Ovary (tissue), 3 donors: Measurements from ENCODE around the gene NUBPL.

Experiments
- CTCF ChIP-seq, 3 donors: fragments of 450-650 bp in 2 of 3; fragments of 200-600 bp in 1 of 3; IDR thresholded peaks; one replicate each; pipeline versions ENCODE4 v1.5.1 to v1.8.0; 2016 to 2022; ENCODE audit warnings: antibody characterized with exemption in 3 of 3, mild to moderate bottlenecking in 1 of 3
- EP300 ChIP-seq: sonication (generic); formaldehyde crosslinking; IDR thresholded peaks from one replicate; pipeline ENCODE4 v1.6.1; 2017; ENCODE audit warnings: antibody characterized with exemption
- POLR2A ChIP-seq: fragments of 450-650 bp; IDR thresholded peaks from one replicate; pipeline ENCODE4 v1.6.1; 2017; ENCODE audit warnings: antibody characterized with exemption, mild to moderate bottlenecking, moderate library complexity
- donor health status: DM: no; HTN: no; CAD: no.

GRCh38 chr14:31758941-31759340 is 197.7 kb downstream of the NUBPL start:
- TF ChIP-seq POLR2A (no peak), CTCF (IDR thresholded peaks at IDR 0.05) (no peak), EP300 (no peak)
